SU-DHL-6 (cell line): ENCODE data around the gene NRARP.

Source experiments
- EZH2phosphoT487 ChIP-seq: fragments of 200-600 bp; sonication (generic), shearing (Covaris generic); conservative IDR thresholded peaks from 2 replicates; pipeline ENCODE4 v1.6.1; 2018; ENCODE audit warnings: mild to moderate bottlenecking, antibody characterized with exemption, low read length, moderate library complexity, mixed read lengths
- TF ChIP-seq, protein P1 (sequence below): fragments of 200-600 bp; sonication (generic); IDR thresholded peaks from one replicate; pipeline ENCODE4 v1.5.1; 2017; ENCODE audit warnings: antibody characterized with exemption, mild to moderate bottlenecking, low read length, moderate library complexity; ENCODE audit not compliant: insufficient read depth, poor library complexity, severe bottlenecking

DNA sequence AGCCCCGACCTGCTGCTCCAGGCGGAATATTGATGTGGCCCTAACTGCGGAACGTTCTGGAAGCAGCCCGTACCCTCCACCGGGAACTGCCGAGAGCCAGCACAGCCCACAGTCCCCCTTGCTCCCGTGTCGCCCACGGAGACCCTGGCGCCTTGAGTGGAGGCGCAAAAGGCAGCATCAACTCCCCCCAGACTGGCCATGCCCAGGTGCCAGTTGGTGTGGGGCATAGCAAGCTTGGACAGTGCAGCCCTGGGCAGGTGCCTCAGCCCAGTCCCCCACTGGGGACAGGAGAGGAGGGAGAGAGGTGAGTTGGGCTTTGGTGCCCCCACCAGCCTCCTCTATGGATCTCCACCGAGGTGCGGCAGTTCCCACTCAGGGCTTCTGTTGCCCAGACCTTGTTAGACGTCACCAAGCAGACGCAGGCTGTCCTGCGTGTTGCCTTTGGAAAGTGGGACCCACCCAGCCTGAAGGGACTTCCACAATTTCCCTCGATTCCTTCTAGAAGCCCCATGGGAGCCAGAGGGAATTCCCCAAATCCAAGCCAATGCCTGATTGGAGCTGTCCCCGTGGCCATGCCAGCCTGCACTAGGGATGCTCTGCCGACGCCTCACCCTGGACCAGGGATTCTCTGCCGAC, 19.8 kb upstream of the NRARP start:
- TF ChIP-seq, protein P1, sequence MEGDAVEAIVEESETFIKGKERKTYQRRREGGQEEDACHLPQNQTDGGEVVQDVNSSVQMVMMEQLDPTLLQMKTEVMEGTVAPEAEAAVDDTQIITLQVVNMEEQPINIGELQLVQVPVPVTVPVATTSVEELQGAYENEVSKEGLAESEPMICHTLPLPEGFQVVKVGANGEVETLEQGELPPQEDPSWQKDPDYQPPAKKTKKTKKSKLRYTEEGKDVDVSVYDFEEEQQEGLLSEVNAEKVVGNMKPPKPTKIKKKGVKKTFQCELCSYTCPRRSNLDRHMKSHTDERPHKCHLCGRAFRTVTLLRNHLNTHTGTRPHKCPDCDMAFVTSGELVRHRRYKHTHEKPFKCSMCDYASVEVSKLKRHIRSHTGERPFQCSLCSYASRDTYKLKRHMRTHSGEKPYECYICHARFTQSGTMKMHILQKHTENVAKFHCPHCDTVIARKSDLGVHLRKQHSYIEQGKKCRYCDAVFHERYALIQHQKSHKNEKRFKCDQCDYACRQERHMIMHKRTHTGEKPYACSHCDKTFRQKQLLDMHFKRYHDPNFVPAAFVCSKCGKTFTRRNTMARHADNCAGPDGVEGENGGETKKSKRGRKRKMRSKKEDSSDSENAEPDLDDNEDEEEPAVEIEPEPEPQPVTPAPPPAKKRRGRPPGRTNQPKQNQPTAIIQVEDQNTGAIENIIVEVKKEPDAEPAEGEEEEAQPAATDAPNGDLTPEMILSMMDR = no peak
- TF ChIP-seq EZH2phosphoT487 = no peak
